ENCODE results near the gene RFLNA. TPM values are rescaled to one million over a fixed set of nuclear protein-coding genes. Genes with fewer than 3 reads are reported as not detected.

RFLNA gene
- total RNA-seq, 1 donor, result 0.10 TPM

DNA sequence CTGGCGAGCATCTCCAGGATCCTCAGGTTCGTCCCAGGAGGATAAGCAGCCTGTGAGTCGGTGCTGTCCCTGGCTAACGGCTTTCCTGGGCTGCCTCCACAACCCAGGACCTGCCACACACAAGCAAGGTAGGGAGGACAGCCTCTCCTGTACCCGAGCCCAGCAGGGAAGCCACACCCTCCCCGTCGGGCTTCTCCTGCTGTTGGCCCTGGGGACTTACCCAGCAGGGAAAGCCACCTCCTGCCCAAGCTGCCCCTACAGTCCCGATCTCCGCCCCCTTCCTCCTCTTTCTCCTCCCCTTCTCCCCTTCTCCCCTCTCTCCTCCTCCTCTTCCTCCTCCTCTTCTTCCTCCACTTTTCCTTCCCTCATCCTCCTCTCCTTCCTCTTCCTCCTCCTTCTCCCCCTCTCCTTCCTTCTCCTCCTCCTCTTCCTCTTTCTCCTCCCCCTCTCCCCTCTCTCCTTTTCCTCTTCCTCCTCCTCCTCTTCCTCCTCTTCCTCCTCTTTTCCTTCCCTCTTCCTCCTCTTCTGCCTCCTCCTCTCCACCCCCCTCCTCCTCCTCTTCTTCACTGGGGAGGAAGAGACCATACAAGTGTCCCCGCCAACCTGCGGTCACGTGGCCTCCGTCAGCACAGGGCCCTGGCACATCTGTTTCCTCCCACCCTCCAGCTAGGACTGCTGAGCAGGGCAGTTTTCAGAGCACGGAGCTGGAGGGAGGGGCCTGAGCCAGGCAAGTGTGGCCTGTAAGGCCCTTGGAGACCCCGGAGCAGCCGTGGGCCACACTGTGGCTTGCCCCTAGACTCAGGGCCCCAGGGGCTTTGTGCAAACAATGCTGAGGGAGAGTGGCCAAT, 17.3 kb upstream of the RFLNA start:
- no peak overlapping the region for H3K4me3 ChIP-seq (ENCODE audit: low read length)
- H3K27me3 ChIP-seq (ENCODE audit: insufficient read depth, low read length), result peaks cover 7% of the 10 kb centered on the region
- no peaks in the 10 kb centered on the region for H3K9me3 ChIP-seq (ENCODE audit: low read depth, low read length)
- H3K4me1 ChIP-seq (ENCODE audit: insufficient read depth, low read length), result no peaks in the 10 kb centered on the region

DNA sequence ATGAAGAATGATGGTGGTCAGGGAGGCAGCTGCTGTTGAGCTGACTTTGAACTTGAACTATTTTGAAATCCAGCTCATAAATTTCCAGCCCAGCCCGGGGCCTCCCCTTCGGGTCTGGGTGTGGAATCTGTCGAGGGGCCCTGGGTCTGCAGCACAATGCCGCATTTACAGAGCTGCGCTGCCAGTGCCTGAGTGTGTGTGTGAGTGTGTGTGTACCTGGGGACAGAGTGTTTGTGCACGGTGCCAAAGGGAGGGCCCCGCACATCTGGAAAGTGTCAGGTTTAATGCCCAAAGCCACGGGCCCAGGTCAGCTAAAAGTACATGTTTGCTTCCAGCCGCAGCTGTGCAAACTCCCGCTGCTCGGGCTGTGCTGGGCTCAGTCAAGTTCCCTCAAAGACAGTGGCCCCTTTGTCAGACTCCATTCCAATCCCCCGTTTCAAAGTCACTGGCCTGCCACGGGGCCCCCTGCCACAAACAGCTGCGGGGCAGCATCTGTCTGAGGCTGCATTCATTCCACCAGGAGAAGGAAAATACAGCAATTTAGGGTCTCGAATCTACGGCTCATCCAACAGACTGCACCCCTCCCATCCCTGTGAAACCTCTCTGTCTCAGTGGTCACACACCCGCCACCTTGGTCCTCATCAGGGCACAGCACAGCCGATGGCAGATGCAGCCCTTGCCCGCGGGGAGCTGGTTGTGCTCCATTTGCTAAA, 16.3 kb upstream of the RFLNA start:
- no peaks in the 10 kb centered on the region for H3K4me1 ChIP-seq (ENCODE audit: insufficient read depth, low read length)
- H3K9me3 ChIP-seq (ENCODE audit: low read depth, low read length), result no peaks in the 10 kb centered on the region
- H3K4me3 ChIP-seq (ENCODE audit: low read length), result no peak overlapping the region
- peaks cover 12% of the 10 kb centered on the region for H3K27me3 ChIP-seq (ENCODE audit: insufficient read depth, low read length)

DNA sequence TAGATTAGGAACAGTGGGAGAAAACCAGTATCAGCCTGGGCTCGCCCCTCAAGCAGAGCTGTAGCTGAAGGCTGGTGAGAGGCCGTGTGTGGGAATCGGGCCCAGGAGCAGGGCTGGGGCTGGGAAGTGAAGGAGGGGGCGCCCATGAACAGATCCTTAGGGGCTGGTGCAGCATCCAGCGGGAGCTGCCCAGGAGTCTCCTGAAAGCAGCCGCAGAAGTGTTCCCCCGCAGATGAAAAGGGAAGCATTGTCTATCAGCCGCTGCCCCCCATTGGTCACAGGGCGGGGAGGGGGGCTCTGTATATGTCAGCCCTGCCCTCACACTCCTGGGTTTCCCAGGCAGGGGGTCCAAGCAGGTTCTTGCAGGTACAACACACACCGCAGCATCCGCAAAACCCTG, 15.6 kb upstream of the RFLNA start:
- H3K9me3 ChIP-seq (ENCODE audit: low read depth, low read length), result no peaks in the 10 kb centered on the region
- H3K4me1 ChIP-seq (ENCODE audit: insufficient read depth, low read length), result no peaks in the 10 kb centered on the region
- no peak overlapping the region for H3K4me3 ChIP-seq (ENCODE audit: low read length)
- H3K27me3 ChIP-seq (ENCODE audit: insufficient read depth, low read length), result peaks cover 13% of the 10 kb centered on the region

DNA sequence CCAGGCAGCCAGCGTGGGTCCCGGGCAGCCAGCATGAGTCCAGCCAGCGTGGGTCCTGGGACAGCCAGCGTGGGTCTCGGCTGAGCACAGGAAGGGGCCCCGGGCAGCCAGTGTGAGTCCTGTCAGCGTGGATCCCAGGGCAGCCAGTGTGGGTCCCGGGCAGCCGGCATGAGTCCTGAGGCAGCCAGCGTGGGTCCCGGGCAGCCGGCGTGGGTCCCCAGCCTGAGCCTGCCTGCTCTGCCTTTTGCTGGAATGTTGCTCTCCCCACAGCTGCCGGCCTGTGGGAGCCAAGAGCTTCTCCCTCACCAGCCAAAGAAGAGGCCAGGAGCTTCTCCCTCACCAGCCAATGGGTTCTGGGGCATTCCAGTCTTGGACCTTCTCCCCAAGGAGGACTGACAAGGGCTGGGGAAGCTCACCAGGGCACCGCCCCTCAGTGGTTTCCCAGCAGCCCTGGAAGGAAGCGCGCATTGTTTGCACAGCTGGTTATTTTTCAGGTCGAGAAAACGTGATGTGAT, 15.0 kb upstream of the RFLNA start:
- no peaks in the 10 kb centered on the region for H3K4me1 ChIP-seq (ENCODE audit: insufficient read depth, low read length)
- H3K27me3 ChIP-seq (ENCODE audit: insufficient read depth, low read length), result peaks cover 13% of the 10 kb centered on the region
- no peak overlapping the region for H3K4me3 ChIP-seq (ENCODE audit: low read length)
- no peaks in the 10 kb centered on the region for H3K9me3 ChIP-seq (ENCODE audit: low read depth, low read length)

DNA sequence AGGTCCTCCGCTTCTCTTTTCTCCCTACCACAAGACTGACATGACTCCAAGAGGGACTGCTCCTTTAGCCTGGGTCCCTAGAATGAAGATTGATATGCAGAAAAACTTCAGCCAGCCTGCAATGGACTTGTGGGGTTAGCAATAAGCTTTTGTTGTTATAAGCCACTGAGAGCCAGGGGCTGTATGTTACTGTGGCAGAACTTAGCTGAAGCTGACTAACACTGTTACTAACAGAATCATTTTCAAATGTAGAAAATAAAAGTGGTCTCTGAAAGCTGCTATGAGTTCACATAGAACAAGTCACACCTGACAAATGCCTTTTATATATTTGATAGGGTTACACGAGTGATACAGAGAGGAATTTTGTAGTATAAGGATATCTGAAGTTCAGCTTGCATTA, 13.6 kb upstream of the RFLNA start:
- Histone ChIP-seq H3K4me1 (ENCODE audit: insufficient read depth, low read length) (no peaks in the 10 kb centered on the region), H3K9me3 (ENCODE audit: low read depth, low read length) (no peaks in the 10 kb centered on the region), H3K4me3 (ENCODE audit: low read length) (no peak overlapping the region), H3K27me3 (ENCODE audit: insufficient read depth, low read length) (peaks cover 13% of the 10 kb centered on the region)

DNA sequence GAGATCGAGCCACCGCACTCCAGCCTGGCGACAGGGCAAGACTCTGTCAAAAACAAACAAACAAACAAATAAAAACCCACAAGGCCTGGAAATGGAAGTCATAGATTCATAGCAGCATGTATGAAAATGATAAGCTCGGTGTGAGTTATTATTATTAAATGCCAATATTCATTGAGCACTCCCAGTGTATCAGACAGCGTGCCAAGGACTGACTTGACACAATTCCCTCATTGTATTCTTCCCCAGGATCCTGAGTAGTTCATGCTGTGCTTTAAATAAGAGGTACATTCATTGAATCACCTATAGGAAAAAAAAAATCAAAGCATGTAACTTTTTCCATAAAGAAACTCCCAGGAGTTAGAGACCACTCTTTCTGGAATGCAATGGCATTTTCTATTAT, 12.6 kb upstream of the RFLNA start:
- Histone ChIP-seq H3K27me3 (ENCODE audit: insufficient read depth, low read length) (peaks cover 13% of the 10 kb centered on the region), H3K4me3 (ENCODE audit: low read length) (no peak overlapping the region), H3K9me3 (ENCODE audit: low read depth, low read length) (no peaks in the 10 kb centered on the region), H3K4me1 (ENCODE audit: insufficient read depth, low read length) (no peaks in the 10 kb centered on the region)

DNA sequence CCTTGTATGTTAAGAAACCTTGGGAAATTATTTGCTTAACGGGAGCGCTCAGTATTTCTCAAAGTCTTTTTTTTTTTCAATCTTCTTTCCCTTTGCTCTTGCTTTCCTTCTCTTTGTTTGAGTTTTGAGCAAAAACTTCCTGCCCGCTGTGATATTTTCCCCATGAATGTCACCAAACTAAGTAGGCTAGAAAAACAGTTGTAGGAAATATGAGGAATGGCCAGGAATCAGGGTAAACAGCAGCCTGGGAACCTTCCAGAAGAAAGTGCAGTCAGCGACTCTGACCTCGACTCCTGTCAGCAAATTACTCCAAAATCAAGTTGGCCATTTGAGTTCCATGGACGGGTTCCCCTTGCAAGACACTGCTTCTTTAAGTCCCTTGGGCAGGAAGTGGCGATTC, 11.6 kb upstream of the RFLNA start:
- H3K4me1 ChIP-seq (ENCODE audit: insufficient read depth, low read length), result no peaks in the 10 kb centered on the region
- no peak overlapping the region for H3K4me3 ChIP-seq (ENCODE audit: low read length)
- H3K9me3 ChIP-seq (ENCODE audit: low read depth, low read length), result no peaks in the 10 kb centered on the region
- H3K27me3 ChIP-seq (ENCODE audit: insufficient read depth, low read length), result peaks cover 13% of the 10 kb centered on the region

DNA sequence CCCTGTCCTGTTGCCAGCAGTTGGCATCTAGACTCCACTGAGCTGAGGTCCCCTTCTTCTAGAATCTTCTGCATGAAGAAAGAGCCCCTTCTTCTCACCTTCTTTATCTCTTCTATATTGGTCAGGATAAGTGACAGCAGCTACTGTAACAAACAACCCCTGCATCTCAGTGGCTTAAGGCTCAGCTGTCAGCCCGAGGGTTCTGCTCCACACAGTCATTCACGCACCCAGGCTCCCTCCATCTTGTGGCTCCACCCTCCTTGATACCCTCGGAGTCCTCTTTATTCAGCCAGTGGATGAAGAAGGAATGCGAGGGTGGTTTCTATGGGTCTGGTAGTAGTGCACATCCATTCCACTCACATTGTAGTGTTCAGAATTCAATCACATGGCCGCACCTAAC, 10.5 kb upstream of the RFLNA start:
- no peaks in the 10 kb centered on the region for H3K4me1 ChIP-seq (ENCODE audit: insufficient read depth, low read length)
- no peak overlapping the region for H3K4me3 ChIP-seq (ENCODE audit: low read length)
- H3K9me3 ChIP-seq (ENCODE audit: low read depth, low read length), result no peaks in the 10 kb centered on the region
- peaks cover 13% of the 10 kb centered on the region for H3K27me3 ChIP-seq (ENCODE audit: insufficient read depth, low read length)

DNA sequence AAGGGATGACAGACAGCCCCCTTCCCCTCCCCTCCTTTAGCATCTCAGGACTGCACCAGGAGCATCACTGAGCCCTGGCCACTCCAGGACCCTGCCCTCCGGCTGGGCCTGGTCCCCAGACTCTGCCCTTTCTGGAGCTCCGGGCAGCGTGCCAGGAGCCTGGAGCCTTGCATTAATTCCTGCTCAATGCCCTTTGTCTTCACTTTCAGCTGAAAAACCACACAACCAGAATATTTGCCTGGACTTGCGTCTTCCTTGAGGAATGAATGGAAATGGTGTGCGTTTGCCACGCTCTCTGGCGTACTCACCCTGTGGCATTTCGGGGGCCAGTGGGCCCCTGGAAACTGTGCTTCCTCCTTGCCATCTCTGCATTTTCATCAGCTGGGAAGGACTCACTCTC, 8.5 kb upstream of the RFLNA start:
- Histone ChIP-seq H3K27me3 (ENCODE audit: insufficient read depth, low read length) (peaks cover 6% of the 10 kb centered on the region), H3K4me1 (ENCODE audit: insufficient read depth, low read length) (no peaks in the 10 kb centered on the region), H3K4me3 (ENCODE audit: low read length) (no peak overlapping the region), H3K9me3 (ENCODE audit: low read depth, low read length) (no peaks in the 10 kb centered on the region)

DNA sequence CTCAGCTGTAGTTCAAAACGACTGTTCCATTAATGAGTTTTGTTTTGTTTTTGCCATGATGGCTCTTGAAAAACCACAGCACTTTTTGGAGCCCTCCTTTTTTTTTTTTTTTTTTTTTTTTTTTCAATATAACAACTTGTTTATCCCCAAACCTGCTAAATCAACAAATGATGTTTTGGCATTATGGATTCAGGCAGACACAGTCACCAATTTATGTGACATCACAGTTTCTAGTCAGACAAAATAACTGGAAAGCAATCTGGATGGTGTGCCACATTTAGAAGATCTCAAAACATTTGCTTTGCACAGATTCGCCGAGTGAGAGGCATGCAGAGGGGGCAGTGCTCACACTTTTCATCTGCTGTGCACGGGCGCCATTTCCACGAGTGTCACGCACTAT, 7.9 kb upstream of the RFLNA start:
- no peaks in the 10 kb centered on the region for H3K4me1 ChIP-seq (ENCODE audit: insufficient read depth, low read length)
- H3K9me3 ChIP-seq (ENCODE audit: low read depth, low read length), result no peaks in the 10 kb centered on the region
- peaks cover 6% of the 10 kb centered on the region for H3K27me3 ChIP-seq (ENCODE audit: insufficient read depth, low read length)
- no peak overlapping the region for H3K4me3 ChIP-seq (ENCODE audit: low read length)

DNA sequence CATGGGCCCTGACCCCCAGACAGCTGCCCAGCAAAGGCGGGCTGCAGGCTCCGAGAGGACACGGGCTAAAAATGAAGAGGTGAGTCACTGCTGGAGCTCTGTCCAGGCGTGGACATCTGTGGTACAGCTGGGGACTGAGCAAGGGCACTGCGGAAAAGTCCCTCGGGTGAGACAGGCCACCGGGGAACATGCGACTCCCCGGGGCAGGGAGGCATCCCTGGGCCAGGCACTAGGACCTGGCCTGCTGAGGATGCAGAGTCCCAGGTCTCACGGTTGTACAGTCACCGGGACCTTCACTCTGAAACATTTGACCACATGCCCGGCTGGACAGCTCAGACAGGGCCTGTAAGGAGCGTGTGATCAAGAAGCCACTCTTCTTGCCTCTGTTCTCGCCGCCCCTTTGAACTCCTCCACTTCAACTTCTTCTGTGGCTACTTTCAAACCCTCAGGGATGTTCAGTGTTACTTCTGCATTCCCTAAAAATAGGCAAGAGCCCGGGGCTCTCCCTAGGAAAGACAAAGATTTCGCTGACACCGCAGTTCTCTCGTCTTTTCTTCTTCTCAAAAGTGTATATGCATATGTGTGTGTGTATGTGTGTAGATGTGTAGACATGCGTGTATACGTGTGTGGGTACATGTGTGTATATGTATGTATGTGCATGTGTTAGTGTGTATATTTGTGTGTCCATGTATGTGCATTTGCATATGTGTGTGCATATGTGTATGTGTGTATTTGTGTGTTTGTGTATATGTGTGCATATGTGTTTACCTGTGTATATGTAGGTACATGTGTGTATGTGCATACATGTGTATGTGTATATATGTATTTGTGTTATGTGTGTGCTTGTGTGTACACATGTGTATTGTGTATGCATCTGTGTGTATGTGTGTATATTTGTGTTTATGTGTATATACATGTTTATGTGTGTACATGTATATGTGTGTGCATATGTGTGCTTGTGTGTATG, 5.0 kb upstream of the RFLNA start:
- no peak overlapping the region for H3K4me3 ChIP-seq (ENCODE audit: low read length)
- H3K9me3 ChIP-seq (ENCODE audit: low read depth, low read length), result no peaks in the 10 kb centered on the region
- H3K27me3 ChIP-seq (ENCODE audit: insufficient read depth, low read length), result peaks cover 9% of the 10 kb centered on the region
- no peaks in the 10 kb centered on the region for H3K4me1 ChIP-seq (ENCODE audit: insufficient read depth, low read length)

DNA sequence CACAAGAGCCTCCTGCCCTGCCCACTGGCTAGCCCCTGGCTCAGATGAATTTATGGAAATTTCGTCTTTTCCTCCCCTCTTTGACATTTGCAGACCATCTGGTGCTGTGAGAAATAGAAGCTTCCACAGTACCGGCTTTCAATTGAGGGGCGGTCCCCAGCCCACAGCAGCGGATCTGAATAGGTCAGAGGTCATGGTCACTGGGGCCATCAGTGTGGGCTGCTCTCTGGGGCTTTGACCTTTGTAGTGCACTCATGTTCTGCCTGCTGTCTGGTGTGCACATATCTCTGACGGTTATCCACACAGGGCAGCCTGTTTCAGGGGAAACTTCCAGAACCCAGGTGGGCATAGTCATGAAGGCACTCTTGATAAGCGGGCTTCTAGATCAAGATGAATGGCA, 2.5 kb upstream of the RFLNA start:
- Histone ChIP-seq H3K4me3 (ENCODE audit: low read length) (no peak overlapping the region), H3K4me1 (ENCODE audit: insufficient read depth, low read length) (peaks cover 5% of the 10 kb centered on the region), H3K9me3 (ENCODE audit: low read depth, low read length) (no peaks in the 10 kb centered on the region), H3K27me3 (ENCODE audit: insufficient read depth, low read length) (peaks cover 27% of the 10 kb centered on the region)

DNA sequence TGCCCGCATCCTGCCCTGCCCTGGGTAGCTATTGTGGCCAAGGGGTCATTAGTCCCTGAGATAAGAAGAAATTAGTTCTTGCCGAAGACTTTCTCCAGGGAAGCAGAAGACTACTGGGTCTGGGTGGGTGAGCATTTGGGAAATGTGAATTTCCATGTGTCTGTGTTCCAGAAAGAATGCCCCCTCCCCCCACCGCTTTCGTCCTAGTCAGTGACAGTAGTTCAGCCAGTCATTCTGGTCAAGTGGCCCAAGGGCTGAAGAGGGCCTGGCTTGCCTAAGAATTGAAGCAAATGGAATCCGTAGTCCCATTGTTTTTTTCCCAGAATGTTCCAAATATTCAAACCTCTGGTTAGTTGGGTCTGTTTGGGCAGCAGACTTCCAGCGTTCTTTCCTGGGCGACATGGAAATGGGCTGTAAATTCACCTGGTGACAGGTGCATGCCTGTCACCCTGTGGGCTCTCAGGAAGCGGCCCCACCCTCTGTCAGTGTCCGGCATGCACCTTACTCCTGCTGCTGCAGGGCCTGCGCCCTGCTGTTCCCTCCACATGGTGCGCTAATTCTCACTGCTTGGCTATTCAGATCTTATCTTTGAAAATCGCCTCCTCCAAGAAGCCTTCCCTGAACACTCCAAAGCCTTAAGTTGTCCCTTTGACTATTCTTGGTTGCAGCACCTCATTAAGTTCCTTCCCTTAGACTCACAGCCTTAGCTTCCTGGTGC, 1.4 kb upstream of the RFLNA start:
- no peaks in the 10 kb centered on the region for H3K9me3 ChIP-seq (ENCODE audit: low read depth, low read length)

DNA sequence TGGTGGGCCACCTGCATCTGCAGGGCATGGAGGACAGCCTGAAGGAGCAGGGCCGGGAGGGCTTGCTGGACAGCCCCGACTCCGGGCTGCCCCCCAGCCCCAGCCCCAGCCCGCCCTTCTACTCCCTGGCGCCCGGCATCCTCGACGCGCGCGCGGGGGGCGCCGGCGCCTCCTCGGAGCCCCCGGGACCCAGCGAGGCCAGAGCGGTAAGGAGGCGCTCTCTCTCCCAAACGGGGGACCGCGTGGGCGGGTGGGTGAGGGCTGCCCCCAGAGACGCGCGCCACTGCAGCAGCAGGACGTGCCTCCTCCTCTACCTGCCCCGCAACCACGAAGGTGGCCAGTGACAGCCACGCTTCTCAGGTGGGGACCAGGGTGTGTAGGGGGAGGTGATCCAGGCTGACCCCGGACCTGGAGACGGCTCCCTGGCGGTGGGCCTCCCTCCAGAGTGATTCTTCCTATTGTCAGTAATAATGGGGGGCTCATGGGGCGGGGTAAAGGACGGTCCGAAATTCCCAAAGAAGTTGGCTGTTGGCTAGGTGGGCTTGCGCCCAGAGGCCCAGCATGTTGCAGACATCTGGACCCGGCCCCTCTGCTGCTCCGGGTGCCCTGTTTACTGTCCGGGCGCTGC, 652 bp downstream of the RFLNA start:
- no peak overlapping the region for H3K4me3 ChIP-seq (ENCODE audit: low read length)
- no peaks in the 10 kb centered on the region for H3K9me3 ChIP-seq (ENCODE audit: low read depth, low read length)
- peaks cover 28% of the 10 kb centered on the region for H3K27me3 ChIP-seq (ENCODE audit: insufficient read depth, low read length)
- H3K4me1 ChIP-seq (ENCODE audit: insufficient read depth, low read length), result peaks cover 5% of the 10 kb centered on the region

More for the DNA sequence above, 1.4 kb upstream of the RFLNA start:
- Histone ChIP-seq H3K27me3 (ENCODE audit: insufficient read depth, low read length) (peaks cover 28% of the 10 kb centered on the region), H3K4me3 (ENCODE audit: low read length) (no peak overlapping the region), H3K4me1 (ENCODE audit: insufficient read depth, low read length) (peaks cover 5% of the 10 kb centered on the region)
